D721Med (cell line): ENCODE data around the gene MIPOL1.

Source experiments
- DNase-seq: peaks from one replicate; pipeline ENCODE4 v3.0.0; 2011; ENCODE audit warnings: low spot score; ENCODE audit not compliant: insufficient read length
- FAIRE-seq: peaks from 2 replicates; lab custom pipeline; 2011; peaks lifted over from hg19 to GRCh38; lab: Jason Lieb, UNC
- TF ChIP-seq, protein P1 (sequence below): IDR thresholded peaks from 2 replicates; pipeline ENCODE4 v1.5.1; 2012; ENCODE audit warnings: mild to moderate bottlenecking, control low read depth; ENCODE audit not compliant: insufficient read depth; ENCODE audit errors: missing control alignments

MIPOL1 gene

GRCh38 chr14:37257501-37258070 is 59.8 kb downstream of the MIPOL1 start:
- TF ChIP-seq, protein P1, sequence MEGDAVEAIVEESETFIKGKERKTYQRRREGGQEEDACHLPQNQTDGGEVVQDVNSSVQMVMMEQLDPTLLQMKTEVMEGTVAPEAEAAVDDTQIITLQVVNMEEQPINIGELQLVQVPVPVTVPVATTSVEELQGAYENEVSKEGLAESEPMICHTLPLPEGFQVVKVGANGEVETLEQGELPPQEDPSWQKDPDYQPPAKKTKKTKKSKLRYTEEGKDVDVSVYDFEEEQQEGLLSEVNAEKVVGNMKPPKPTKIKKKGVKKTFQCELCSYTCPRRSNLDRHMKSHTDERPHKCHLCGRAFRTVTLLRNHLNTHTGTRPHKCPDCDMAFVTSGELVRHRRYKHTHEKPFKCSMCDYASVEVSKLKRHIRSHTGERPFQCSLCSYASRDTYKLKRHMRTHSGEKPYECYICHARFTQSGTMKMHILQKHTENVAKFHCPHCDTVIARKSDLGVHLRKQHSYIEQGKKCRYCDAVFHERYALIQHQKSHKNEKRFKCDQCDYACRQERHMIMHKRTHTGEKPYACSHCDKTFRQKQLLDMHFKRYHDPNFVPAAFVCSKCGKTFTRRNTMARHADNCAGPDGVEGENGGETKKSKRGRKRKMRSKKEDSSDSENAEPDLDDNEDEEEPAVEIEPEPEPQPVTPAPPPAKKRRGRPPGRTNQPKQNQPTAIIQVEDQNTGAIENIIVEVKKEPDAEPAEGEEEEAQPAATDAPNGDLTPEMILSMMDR: no peak
- FAIRE-seq (no peak), DNase-seq (no peak)

DNA sequence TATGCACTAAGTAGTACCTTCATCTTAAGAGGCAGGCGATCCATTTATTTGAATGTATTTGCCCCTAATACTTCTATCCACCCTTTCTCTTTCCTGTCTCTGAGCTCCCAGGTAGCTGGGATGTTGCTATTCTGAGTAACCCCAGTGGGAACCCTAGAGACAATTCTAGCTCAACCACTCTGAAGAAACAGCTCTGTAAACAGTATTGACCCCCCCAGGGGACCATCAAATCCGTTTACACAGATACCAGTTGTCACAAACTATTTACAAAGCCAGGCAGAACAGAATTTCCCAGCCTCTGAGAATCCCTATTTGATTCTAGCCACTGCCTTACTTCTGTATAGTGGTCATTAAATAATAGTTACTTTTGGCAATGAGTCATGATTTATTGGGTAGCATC is 64.9 kb downstream of the MIPOL1 start:
- TF ChIP-seq, protein P1: no peak
- FAIRE-seq (no peak), DNase-seq (no peak)

- DNase-seq (no peak), FAIRE-seq (no peak)
- TF ChIP-seq, protein P1: no peak
Measured at GRCh38 chr14:37263656-37264236, 66.0 kb downstream of the MIPOL1 start.

DNA sequence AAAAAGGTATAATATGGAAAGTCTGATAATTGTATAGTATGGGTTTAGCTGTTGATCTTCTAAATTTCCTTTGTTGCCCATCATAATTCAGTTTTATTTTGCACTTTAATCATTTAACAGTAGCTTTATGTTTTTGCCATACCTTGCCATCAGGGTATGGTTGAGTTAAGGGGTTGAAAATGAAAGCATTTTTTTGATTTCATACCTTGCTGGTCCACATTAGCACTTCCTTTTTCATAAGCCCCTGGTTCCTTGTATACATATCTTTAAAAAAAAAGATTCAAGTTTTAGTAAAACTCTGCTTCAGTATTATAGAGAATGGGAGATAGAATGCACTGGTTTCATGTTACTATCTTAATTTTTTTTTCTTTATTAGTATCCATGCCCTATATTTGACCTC is 71.1 kb downstream of the MIPOL1 start:
- no peak for FAIRE-seq
- TF ChIP-seq, protein P1: no peak
- DNase-seq: no peak

GRCh38 chr14:37270629-37271028 is 72.9 kb downstream of the MIPOL1 start:
- TF ChIP-seq, protein P1: no peak
- no peak for DNase-seq
- FAIRE-seq: no peak

DNA sequence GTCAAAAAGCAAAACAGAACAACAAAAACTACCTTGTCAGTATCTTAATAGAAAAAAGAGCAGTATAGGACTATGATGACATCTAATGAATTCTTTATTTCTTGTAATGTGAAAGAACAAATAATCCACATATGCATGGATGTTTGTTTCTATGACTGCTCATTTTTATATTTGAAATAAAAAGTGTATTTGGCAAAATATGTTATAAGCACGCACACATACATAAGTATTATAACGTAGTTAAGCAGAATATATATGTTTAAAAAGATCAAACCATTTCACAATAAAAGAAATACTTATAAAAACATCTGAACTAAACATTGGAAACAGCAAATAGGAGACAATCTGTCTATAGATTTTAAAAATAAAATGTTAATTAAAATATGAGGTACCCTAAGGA is 74.8 kb downstream of the MIPOL1 start:
- DNase-seq: no peak
- TF ChIP-seq, protein P1: no peak
- FAIRE-seq: no peak

DNA sequence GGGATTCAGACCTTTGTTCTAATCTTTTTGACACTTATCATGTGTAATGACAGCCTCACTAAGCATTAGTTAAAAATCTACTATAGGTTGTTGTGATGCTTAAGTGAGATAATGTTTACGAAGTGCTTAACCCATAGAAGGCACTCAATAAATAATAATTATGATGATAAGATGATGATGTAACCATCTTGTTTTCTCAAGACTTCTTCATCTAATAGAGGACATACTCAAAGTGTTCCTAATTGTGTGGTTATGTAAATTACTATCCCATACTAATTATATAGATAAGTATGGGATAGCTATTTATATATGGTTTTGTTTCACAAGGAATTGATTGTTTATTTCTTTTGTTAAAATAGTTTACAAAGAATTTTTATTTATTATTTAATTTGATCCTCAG is 76.9 kb downstream of the MIPOL1 start:
- FAIRE-seq (no peak), DNase-seq (no peak)
- TF ChIP-seq, protein P1: no peak
